ENCODE results near the gene MAPK8.
"Not testable (repeated sequence)": the region's sequence is repeated elsewhere in the genome, so short reads cannot be mapped to it uniquely, and the experiment has no call there.

MAPK8 gene

DNA sequence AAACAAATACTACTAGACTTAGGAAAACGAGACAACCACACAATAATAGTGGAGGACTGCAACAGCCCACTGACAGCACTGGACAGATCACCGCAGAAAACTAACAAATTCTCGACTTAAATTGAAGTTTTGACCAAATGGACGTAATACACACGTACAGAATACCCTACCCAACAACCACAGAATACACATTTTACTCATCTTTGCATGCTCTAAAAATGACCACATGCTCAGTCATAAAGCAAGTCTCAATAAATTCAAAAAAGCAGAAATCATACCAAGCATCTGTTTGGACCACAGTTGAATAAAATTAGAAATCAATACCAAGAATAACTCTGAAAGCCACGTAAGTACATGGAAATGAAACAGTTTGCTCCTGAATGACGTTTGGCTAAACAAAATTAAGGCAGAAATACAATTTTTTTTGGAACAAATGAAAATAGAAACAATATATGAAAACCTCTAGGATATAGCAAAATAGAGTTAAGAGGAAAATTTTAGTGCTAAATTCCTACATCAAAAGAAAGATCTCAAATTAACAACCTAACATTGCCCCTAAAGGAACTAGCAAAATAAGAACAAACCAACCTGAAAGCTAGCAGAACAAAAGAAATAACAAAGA lies 30.6 kb downstream of the MAPK8 start:
- no peak for DNase-seq

DNA sequence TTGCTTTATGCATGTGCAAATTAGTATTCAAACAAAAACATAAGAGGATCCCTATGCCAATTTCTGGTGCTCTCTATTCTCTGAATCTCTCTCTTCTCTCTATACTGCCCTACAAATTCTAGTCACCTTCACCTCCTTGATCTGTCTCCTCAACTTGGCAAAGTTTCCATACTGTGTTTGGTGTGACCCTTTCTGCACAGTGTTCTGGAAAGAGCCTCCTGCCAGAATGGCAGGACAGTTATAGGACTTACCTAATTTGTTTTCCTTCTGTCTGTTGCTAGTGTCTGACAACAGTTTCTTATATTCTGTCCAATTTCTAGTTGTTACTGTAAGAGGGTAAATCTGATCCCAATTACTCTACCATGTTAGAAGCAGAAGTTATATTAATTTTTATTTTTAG lies 34.3 kb downstream of the MAPK8 start:
- no peak for DNase-seq

DNA sequence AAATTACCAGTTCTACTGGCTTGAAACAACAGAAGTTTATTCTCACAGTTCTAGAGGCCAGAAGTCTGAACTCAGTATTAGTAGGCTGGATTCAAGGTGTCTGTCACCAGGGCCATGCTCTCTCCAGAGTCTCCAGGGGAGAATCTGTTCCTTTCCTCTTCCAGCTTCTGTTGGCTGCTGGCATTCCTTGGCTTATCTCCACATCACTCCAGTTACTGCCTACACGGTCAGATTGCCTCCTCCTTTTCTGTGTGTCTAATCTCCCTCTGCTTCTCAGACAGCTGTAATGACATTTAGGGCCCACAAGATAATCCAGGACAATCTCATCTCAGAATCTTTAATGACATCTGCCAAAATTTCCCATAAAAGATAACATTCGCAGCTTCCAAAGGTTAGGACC lies 36.6 kb downstream of the MAPK8 start:
- DNase-seq: no peak

DNA sequence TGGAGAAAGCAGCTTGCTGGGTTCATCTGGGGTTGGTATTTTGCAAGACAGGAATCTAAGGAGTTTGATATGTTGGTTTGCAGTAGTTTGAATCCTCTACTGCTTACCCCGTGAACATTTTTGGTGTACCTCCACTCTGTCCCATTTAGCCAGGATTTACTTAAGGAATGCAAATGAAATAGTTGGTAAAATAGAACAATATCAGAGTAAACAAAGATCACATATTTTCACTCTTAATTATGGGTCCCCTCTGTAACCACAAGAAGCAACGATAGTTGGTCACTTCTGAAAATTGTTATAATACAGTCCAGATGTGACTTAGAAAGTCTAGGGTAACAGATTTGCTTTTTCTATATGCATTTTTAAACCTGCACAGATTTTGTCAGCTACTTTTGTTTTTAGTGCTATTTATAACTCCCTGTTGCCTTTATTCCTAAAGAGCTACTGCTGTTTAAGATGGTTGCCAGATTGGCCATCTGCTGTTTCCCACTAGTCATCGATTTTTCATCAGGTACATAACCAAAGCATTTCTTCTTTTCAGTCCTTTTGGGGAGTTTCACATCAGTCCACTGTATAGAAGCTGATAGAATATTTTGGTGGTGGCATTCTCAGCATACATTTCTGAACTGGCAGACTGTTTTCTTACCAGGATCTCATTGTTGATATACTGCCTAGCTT lies 37.6 kb downstream of the MAPK8 start:
- no peak for DNase-seq

DNA sequence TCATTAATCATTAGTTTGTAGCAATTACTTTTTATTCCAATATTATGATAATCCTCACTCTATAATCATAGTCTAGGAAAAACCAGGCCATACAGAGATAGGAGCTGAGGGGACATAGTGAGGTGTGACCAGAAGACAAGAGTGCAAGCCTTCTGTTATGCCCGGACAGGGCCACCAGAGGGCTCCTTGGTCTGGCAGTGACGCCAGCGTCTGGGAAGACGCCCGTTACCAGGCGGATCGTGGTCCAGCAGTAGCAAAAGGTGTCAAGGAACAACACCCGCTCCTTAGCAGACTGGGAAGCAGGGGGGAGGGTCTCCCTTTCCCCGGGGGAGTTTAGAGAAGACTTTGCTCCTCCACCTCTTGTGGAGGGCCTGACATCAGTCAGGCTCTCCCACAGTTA lies 39.8 kb downstream of the MAPK8 start:
- DNase-seq: not testable (repeated sequence)

DNA sequence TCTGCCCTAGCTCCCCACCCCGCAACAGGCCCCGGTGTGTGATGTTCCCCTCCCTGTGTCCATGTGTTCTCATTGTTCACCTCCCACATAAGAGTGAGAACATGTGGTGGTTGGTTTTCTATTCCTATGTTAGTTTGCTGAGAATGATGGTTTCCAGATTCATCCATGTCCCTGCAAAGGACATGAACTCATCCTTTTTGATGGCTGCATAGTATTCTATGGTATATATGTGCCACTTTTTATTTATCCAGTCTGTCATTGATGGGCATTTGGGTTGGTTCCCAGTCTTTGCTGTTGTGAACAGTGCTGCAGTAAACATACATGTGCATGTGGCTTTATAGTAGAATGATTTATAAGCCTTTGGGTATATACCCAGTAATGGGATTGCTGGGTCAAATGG lies 41.1 kb downstream of the MAPK8 start:
- DNase-seq: not testable (repeated sequence)

DNA sequence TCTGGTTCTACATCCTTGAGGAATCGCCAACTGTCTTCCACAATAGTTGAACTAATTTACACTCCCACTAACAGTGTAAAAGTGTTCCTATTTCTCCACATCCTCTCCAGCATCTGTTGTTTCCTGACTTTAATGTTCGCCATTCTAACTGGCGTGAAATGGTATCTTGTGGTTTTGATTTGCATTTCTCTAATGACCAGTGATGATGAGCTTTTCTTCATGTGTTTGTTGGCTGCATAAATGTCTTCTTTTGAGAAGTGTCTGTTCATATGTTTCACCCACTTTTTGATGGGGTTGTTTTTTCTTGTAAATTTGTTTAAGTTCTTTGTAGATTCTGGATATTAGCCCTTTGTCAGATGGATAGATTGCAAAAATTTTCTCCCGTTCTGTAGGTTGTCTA lies 41.5 kb downstream of the MAPK8 start:
- DNase-seq: not testable (repeated sequence)

DNA sequence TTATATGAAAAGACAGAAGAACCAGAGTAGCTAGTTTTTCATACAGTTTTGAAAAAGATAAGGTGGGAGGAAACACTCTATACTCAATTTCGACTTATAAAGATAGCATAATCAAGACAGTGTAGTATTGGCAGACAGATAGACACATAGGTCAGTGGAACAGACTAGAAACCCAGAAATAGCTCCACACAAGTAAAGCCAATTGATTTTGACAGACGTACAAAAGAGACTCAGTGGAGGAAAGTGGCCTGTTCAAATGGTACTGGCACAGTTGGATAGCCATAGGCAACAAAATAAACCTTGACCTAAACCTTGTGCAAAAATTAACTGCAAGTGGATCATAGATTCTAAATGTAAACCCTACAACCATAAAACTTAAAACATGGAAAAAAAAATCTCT lies 46.8 kb downstream of the MAPK8 start:
- no peak for DNase-seq

DNA sequence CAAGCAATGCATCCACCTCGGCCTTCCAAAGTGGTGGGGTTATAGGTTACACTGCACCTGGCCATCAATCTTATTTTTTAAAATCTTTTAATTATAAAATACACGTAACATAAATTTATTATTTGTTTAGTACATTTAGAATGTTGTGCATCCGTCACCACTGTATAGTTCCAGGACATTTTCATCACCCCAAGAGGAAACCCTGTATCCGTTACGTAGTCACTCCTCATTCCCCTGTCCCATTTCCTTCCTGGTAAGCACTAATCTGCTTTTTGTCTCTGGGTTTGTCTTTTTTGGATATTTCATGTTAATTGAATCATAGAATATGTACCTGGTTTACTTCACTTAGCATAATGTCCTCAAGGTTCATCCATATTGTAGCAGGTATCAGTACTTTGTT lies 51.2 kb downstream of the MAPK8 start:
- no peak for DNase-seq

DNA sequence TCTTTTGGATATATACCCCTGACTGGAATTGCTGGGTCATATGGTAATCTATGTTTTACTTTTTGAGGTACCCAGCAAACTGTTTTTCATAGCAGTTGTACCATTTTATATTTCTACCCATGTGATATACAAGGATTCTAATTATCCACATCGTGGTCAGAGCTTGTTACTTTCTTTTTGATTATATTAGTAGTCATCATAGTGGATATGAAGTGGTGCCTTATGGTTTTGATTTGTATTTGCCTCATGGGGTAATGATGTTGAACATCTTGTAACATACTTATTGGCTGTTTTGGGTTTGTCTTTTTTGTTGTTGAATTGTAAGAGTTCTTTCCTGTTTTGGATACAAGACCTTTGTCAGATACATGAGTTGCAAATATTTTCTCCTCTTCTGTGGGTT lies 51.7 kb downstream of the MAPK8 start:
- DNase-seq: no peak

DNA sequence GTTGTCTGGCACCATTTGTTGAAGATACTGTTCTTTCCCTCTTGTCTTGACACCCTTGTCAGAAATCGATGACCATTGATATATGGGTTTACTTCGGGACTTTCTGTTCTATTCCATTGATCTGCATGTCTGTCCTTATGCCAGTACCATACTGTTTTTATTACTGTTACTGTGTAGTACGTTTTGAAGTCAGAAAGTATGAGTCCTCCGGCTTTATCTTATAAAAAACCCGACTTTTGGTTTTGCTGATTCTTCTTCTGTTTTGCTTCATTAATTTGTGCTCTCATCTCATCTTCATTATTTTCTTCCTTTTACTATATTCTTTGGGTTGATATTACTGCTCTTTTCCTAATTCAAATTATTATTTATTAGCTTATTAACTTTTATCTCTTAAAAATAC lies 52.4 kb downstream of the MAPK8 start:
- DNase-seq: no peak

DNA sequence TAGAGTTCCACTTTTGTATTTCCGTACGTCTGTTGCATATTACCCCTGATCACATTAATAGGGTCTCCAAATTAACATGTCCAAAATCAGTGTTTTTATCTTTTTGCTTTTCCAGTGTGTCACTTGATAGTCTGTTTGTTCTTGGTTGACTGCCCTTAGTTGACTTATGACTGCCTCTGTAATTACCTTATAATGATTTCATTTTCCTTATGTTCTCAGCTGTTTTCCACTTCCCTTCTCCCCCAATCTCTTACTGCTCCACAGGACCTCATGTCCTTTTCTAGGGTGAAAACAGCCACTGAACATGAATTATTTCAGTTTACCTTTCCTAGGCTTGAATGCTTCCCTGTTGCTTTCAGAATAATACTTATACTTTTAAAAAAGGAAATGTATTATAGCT lies 54.7 kb downstream of the MAPK8 start:
- DNase-seq: peak; percentile 47

DNA sequence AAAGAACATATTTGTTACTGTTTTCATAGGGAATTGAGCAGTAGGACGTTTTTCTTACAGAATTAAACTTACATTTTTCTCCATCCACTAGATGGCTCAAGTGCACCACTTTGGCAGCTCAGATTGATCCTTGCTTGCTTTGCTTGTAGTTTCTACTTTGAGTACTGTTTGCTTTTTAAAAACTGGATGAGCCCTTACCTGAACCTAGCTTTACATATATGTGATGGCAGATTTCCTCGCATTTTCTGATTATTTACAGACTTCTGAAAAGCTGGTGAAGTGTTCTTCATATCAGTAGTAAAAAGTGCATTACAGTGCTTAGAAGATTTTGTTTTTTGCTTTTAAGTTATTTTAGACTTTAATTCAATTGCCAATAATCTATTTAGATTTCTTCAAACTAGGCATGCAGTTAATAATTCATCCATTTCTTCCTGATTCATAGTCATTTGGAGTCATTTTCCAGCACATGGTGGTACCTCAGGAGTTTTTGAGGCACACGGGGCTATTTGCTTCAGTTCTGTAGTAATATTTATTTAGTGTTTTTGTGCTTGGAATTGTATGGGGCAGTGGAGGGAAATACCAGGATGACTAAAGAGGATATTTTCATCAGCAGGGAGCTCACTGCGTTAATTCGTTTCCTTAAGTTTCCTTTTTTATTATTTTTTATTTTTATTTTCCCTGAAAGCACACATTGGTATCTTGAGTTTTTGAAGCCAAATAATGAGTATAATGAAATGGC lies 57.3 kb downstream of the MAPK8 start:
- DNase-seq: peak; percentile 69

DNA sequence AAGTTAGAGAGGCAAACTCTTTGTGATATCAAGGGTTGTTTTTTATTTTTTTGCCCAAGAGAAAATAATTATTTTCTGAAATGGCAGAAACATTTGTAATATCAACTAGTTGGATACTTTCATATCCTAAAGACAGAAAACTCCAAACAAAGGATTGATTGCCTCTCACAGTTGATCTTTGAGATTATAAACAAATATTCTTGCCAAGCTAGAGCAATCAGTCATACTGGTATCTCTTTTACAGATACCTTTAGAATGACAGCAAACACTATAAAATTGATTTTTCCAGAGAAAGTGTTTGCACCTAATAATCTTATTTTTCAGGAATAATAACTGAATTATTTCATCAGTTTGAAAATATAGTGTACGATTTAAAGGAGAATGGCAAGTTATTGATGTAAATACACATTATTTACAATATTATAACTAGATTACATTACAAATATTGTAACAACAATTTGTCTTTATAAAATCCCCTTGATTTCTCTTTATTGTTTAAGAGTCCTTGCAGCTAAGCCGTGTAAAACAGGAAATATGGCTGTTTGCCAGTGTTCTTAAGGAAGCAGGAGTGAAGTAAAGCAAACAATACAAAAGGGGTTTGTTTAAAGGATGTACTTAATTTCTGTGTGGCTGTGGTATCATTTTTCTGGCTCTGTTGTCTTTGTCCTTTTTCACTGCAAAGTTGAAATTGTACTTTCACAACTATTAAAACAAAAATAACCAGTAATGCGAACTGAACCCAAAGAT lies 58.4 kb downstream of the MAPK8 start:
- DNase-seq: peak; percentile 88

DNA sequence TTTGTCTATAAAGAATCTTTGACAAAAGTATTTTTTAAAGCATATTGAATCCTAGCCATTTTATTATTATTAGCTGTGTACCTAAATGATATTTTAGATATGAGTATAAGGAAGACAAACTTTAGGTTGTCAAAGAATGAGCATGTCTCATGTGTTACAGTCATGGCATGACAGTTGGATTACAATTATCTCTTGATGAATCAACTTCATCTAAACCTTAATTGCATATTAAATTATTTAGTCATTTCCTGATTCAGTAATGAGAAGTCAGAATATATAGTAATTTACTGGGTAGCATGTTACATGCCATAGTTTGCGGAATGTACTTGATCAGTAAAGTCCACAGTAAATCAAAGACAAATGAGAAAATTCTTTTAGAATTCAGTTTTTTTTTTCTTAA lies 59.2 kb downstream of the MAPK8 start:
- DNase-seq: no peak

DNA sequence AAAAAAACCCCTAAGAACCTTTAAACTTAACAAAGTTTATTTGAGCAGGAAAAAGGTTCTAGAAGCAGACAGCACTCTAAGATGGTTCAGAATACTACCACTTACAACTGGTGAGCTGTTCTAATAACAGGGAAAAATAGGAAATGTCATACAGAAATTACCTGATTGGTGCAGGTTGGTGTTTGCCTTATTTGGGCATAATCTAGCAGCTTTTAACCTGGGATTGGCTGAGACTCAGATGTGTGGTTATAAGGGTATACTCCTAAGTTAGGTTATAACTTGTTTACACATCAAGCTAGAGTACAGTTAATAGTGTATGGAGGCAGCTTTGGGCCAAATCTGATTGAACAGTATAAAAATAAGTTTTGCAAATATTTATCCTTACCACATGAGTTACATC lies 59.8 kb downstream of the MAPK8 start:
- peak; percentile 2 for DNase-seq

DNA sequence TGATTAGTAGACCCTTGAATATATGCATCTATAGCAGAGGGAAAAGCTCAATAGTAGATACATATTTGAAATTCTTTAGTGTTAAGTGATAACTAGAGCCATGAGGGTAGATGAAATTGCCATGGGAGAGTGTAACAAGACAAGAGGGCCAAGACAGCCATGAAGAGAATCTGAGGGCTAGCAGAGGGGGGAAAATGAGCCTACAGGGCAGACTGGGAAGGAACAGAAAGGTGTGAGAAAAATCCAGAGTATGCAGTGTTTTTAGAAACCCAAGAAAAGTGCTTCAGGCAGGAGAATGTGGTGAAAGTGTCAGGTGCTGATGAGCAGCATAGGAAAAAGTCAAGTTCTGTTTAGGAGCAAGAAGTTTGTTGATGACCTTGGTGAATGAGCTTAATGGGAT lies 63.0 kb downstream of the MAPK8 start:
- no peak for DNase-seq

DNA sequence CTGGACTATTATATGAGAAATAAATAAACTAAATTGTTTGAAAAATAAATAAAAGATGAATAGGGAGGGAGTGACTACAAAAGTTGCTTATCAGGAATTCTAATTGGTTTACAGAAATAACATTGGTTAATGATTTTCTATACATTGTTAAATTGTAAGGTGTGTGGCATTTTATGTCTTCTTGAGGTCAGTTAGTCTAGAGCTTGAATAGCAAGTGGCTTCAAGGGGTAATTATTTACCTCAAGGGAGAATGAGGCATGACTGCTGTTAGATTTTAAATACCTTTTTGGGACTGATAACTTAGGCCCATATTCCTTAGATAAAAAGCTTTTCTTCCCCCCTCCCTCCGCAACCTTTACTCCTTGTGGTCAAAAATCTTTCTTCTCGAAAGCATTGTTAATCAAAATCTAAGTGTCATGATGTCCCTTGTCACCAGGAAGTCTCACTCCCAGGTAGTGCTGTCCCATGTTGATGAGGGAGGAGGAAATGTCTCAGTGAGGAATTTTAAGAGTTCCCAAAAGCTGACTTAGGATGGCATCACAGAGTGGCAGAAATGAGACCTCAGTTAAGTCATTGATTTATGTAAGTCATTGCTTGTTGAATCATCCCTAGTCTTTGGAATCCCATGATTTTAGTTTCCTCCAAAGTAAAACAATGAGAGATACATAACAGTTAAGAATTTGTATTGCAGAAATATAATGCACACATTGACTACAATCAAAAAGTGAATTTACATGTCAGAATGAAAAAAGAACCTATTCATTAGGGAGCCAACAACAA lies 71.5 kb downstream of the MAPK8 start:
- no peak for DNase-seq

DNA sequence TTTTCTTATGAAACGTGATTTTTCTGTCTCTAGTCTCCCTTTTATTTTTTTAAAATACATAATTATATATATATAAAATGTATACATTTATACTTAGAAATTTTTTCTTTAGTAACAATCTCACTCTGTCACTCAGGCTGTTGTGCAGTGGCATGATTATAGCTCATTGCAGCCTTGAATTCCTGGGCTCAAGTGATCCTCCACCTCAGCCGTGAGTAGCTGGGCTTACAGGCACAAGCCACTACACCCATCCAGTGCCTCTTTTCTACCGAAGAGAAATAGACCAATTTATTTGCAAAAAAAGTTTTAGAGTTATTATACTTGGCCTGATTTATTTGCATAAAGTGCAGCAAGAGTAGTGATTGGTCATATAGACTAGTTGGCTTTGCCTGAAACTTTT lies 72.2 kb downstream of the MAPK8 start:
- DNase-seq: no peak

DNA sequence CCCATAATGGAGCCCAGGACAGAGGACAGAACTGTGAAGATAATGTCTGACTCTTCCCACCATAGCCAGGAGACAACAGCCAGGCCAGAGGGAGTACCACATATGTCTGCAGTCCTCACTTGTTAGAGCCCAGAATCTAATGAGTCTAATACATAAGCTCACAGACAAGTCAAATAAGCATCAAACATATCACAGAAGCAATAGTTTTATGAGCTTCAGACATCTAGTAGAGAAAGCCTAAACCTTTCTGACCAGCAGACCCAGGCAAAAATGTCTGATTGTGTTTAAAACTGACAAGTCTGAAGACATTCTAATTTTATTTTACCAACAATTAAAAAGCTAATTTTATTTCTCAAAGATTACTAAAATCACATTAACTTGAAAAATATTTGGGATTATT lies 75.5 kb downstream of the MAPK8 start:
- DNase-seq: no peak

DNA sequence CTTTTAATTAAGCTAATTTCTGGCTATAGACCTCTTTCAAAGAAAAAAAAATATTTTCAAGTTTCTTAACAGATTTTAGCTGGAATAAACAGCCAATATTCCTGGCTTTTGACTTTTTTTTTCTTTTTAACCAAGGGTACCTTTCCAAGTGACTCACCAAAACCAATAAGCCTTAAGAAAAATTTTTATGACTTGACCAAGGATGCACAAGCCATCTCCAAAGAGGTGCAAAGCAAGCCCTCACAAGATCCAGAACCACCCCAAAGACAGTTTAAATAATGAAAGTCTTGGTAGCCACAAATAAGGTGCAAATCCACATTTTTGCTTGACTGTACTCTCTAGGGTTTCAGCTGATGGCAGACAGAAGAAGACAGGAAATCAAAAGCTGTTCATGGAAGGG lies 76.5 kb downstream of the MAPK8 start:
- DNase-seq: no peak

DNA sequence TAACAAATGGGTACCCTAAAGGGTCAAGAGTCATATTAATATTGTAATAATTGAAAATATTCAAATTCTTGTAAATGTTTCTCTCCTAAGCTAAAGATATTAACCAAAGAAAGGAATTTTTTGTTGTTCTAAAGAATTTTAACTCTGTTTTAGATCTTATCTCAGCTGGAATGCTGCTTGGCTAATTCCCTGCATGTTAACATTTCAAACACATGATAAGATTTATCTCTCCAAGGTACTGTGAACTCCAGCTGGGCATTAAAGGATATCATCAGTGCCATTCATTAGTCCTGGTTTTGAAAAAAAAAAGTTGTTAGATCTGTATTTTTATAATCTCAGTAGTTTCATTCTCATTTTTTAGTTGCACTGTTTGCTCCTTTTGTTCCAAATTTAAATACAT lies 76.9 kb downstream of the MAPK8 start:
- DNase-seq: no peak

DNA sequence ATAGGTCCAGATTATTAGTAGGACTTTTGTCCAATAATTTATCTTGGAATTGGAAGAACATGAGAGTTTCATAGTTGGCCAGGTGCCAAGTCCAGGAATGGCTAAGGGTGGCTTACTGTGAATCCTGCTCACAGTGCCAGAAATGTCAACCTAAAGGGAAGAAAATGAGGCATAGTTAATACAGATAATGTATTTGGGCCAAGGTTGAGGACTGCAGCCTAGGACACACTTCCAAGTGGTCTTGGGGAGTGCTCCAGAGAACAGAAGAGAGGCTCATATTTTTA lies 78.2 kb downstream of the MAPK8 start:
- DNase-seq: no peak

Data from NCI-H146 (cell line).